ENCODE data around the gene SERGEF.

SERGEF gene

GRCh38 chr11:17865765-17866428 is 146.9 kb downstream of the SERGEF start:
- CTCF ChIA-PET, result interaction anchor here (0.8 kb wide), 1 partner anchor 20 kb away, joined by 3 read pairs; no protein-coding TSS in a partner anchor
- no peak overlapping the region for H3K27ac Mint-ChIP-seq
- peaks cover 5% of the 10 kb centered on the region for H3K9me3 Mint-ChIP-seq
- H3K4me1 Mint-ChIP-seq, result no peaks in the 10 kb centered on the region
- no peak overlapping the region for H3K4me3 Mint-ChIP-seq
- H3K36me3 Mint-ChIP-seq, result peaks cover 6% of the 10 kb centered on the region
- DNase-seq, result no peak
- no peaks in the 10 kb centered on the region for H3K27me3 Mint-ChIP-seq

- CTCF ChIA-PET, result interaction anchor here (1.4 kb wide), 1 partner anchor 41 kb away, joined by 3 read pairs; no protein-coding TSS in a partner anchor
- H3K9me3 Mint-ChIP-seq, result peaks cover 5% of the 10 kb centered on the region
- H3K4me3 Mint-ChIP-seq, result no peak overlapping the region
- peak; percentile 26 for DNase-seq
- H3K27me3 Mint-ChIP-seq, result no peaks in the 10 kb centered on the region
- H3K27ac Mint-ChIP-seq, result no peak overlapping the region
- peaks cover 6% of the 10 kb centered on the region for H3K36me3 Mint-ChIP-seq
- no peaks in the 10 kb centered on the region for H3K4me1 Mint-ChIP-seq
Measured at GRCh38 chr11:17864478-17864941, 148.3 kb downstream of the SERGEF start.

GRCh38 chr11:17861036-17861755 is 151.7 kb downstream of the SERGEF start:
- H3K36me3 Mint-ChIP-seq, result peaks cover 6% of the 10 kb centered on the region
- DNase-seq, result no peak
- no peaks in the 10 kb centered on the region for H3K9me3 Mint-ChIP-seq
- H3K27ac Mint-ChIP-seq, result no peak overlapping the region
- CTCF ChIA-PET, result interaction anchor here (1.6 kb wide), 1 partner anchor 12 kb away, joined by 3 read pairs; no protein-coding TSS in a partner anchor
- peaks cover 2% of the 10 kb centered on the region for H3K4me1 Mint-ChIP-seq
- no peak overlapping the region for H3K4me3 Mint-ChIP-seq
- no peaks in the 10 kb centered on the region for H3K27me3 Mint-ChIP-seq

- no peak for DNase-seq
- peaks cover 6% of the 10 kb centered on the region for H3K36me3 Mint-ChIP-seq
Measured at GRCh38 chr11:17859552-17859951, 153.3 kb downstream of the SERGEF start.

GRCh38 chr11:17855531-17856290 is 157.1 kb downstream of the SERGEF start:
- peaks cover 5% of the 10 kb centered on the region for H3K4me1 Mint-ChIP-seq
- no peaks in the 10 kb centered on the region for H3K9me3 Mint-ChIP-seq
- no peak overlapping the region for H3K27ac Mint-ChIP-seq
- no peak for DNase-seq
- CTCF ChIA-PET, result no interaction called here
- H3K4me3 Mint-ChIP-seq, result no peak overlapping the region
- H3K27me3 Mint-ChIP-seq, result no peaks in the 10 kb centered on the region
- H3K36me3 Mint-ChIP-seq, result peaks cover 6% of the 10 kb centered on the region

More at GRCh38 chr11:17859552-17859951, 153.3 kb downstream of the SERGEF start:
- Mint-ChIP-seq H3K27me3 (no peaks in the 10 kb centered on the region), H3K9me3 (no peaks in the 10 kb centered on the region), H3K4me1 (peaks cover 5% of the 10 kb centered on the region), H3K27ac (no peak overlapping the region), H3K4me3 (no peak overlapping the region)
- CTCF ChIA-PET, result no interaction called here

- Mint-ChIP-seq H3K4me1 (peaks cover 5% of the 10 kb centered on the region), H3K27ac (no peak overlapping the region), H3K36me3 (peaks cover 5% of the 10 kb centered on the region), H3K4me3 (no peak overlapping the region), H3K27me3 (no peaks in the 10 kb centered on the region), H3K9me3 (no peaks in the 10 kb centered on the region)
- no peak for DNase-seq
- CTCF ChIA-PET, result no interaction called here
Measured at GRCh38 chr11:17853280-17853679, 159.6 kb downstream of the SERGEF start.

- no peaks in the 10 kb centered on the region for H3K27me3 Mint-ChIP-seq
- H3K9me3 Mint-ChIP-seq, result no peaks in the 10 kb centered on the region
- DNase-seq, result no peak
- H3K27ac Mint-ChIP-seq, result no peak overlapping the region
- H3K4me3 Mint-ChIP-seq, result no peak overlapping the region
- peaks cover 5% of the 10 kb centered on the region for H3K4me1 Mint-ChIP-seq
- CTCF ChIA-PET, result no interaction called here
- peaks cover under 1% of the 10 kb centered on the region for H3K36me3 Mint-ChIP-seq
Measured at GRCh38 chr11:17852246-17852645, 160.6 kb downstream of the SERGEF start.

- no peak overlapping the region for H3K4me3 Mint-ChIP-seq
- no peak for DNase-seq
- no peaks in the 10 kb centered on the region for H3K27me3 Mint-ChIP-seq
- no peaks in the 10 kb centered on the region for H3K36me3 Mint-ChIP-seq
- CTCF ChIA-PET, result no interaction called here
- H3K9me3 Mint-ChIP-seq, result no peaks in the 10 kb centered on the region
- H3K4me1 Mint-ChIP-seq, result peaks cover 5% of the 10 kb centered on the region
- no peak overlapping the region for H3K27ac Mint-ChIP-seq
Measured at GRCh38 chr11:17851697-17852096, 161.2 kb downstream of the SERGEF start.

- Mint-ChIP-seq H3K27me3 (no peaks in the 10 kb centered on the region), H3K27ac (no peak overlapping the region), H3K9me3 (no peaks in the 10 kb centered on the region), H3K36me3 (no peaks in the 10 kb centered on the region), H3K4me3 (no peak overlapping the region), H3K4me1 (no peaks in the 10 kb centered on the region)
- CTCF ChIA-PET, result no interaction called here
- DNase-seq, result no peak
Measured at GRCh38 chr11:17850336-17850735, 162.5 kb downstream of the SERGEF start.

GRCh38 chr11:17848715-17849114 is 164.1 kb downstream of the SERGEF start:
- H3K27ac Mint-ChIP-seq, result no peak overlapping the region
- H3K4me3 Mint-ChIP-seq, result no peak overlapping the region
- no peaks in the 10 kb centered on the region for H3K27me3 Mint-ChIP-seq
- H3K4me1 Mint-ChIP-seq, result no peaks in the 10 kb centered on the region
- H3K9me3 Mint-ChIP-seq, result no peaks in the 10 kb centered on the region
- no peak for DNase-seq
- no peaks in the 10 kb centered on the region for H3K36me3 Mint-ChIP-seq
- CTCF ChIA-PET, result no interaction called here

- Mint-ChIP-seq H3K36me3 (no peaks in the 10 kb centered on the region), H3K4me1 (no peaks in the 10 kb centered on the region), H3K9me3 (no peaks in the 10 kb centered on the region), H3K4me3 (no peak overlapping the region), H3K27me3 (no peaks in the 10 kb centered on the region), H3K27ac (no peak overlapping the region)
- CTCF ChIA-PET, result interaction anchor here (1.4 kb wide), 1 partner anchor 19 kb away, joined by 3 read pairs; no protein-coding TSS in a partner anchor
- no peak for DNase-seq
Measured at GRCh38 chr11:17846852-17847453, 165.9 kb downstream of the SERGEF start.

GRCh38 chr11:17845431-17845881 is 167.4 kb downstream of the SERGEF start:
- Mint-ChIP-seq H3K27ac (no peak overlapping the region), H3K9me3 (no peaks in the 10 kb centered on the region), H3K27me3 (no peaks in the 10 kb centered on the region), H3K36me3 (no peaks in the 10 kb centered on the region), H3K4me1 (no peaks in the 10 kb centered on the region), H3K4me3 (no peak overlapping the region)
- no peak for DNase-seq
- CTCF ChIA-PET, result interaction anchor here (1.4 kb wide), 1 partner anchor 20 kb away, joined by 3 read pairs; no protein-coding TSS in a partner anchor

- H3K27ac Mint-ChIP-seq, result no peak overlapping the region
- H3K27me3 Mint-ChIP-seq, result no peaks in the 10 kb centered on the region
- no peaks in the 10 kb centered on the region for H3K36me3 Mint-ChIP-seq
- no peak for DNase-seq
- peaks cover 1% of the 10 kb centered on the region for H3K9me3 Mint-ChIP-seq
- CTCF ChIA-PET, result interaction anchor here (0.9 kb wide), 1 partner anchor 12 kb away, joined by 3 read pairs; no protein-coding TSS in a partner anchor
- H3K4me1 Mint-ChIP-seq, result no peaks in the 10 kb centered on the region
- no peak overlapping the region for H3K4me3 Mint-ChIP-seq
Measured at GRCh38 chr11:17840101-17840548, 172.7 kb downstream of the SERGEF start.

GRCh38 chr11:17839450-17839849 is 173.4 kb downstream of the SERGEF start:
- no peak overlapping the region for H3K4me3 Mint-ChIP-seq

More at GRCh38 chr11:17839450-17839849, 173.4 kb downstream of the SERGEF start:
- H3K27ac Mint-ChIP-seq, result no peak overlapping the region
- no peak for DNase-seq
- no peaks in the 10 kb centered on the region for H3K36me3 Mint-ChIP-seq
- CTCF ChIA-PET, result no interaction called here
- H3K9me3 Mint-ChIP-seq, result peaks cover 1% of the 10 kb centered on the region
- H3K4me1 Mint-ChIP-seq, result no peaks in the 10 kb centered on the region
- no peaks in the 10 kb centered on the region for H3K27me3 Mint-ChIP-seq

Data from activated naive CD4-positive, alpha-beta T cell treated with anti-CD3 and anti-CD28 coated beads, Interleukin-2, amount 10 ng/mL, durations not matched to agents 7 days and 5 days (primary cell).